ENCODE data around the gene SLC6A8.

DNA sequence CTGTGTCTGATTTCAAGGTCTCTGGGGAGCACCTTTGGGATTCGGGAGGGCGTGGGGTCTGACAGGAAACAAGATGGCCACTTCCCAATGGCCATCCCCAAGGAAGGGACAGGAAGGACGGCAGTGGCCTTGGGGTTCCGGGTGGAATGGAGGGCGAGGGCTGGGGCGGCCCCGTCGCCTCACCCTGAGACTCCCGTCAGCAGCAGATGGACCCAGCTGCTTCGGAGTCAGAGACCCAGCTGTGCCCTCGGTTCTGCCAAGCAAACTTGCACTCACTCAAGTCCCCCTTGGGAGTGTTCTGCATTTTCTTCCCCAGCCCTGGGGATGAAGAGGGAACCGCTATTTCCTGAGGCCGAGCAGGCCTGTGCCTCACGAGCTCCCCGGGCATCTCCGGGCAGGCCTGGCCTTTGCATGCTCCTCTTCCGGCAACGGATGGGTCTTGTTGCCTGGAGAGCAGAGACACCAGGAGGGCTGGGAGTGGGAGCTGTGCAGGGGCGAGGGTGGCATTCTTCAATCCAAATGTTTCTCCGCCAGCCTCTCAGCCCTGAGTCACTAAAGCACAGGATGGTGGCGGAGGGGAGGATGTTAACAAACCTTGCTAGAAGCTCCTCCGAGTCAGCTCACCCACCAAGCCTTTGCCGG lies 47.6 kb upstream of the SLC6A8 start:
- TF ChIP-seq, protein P1, sequence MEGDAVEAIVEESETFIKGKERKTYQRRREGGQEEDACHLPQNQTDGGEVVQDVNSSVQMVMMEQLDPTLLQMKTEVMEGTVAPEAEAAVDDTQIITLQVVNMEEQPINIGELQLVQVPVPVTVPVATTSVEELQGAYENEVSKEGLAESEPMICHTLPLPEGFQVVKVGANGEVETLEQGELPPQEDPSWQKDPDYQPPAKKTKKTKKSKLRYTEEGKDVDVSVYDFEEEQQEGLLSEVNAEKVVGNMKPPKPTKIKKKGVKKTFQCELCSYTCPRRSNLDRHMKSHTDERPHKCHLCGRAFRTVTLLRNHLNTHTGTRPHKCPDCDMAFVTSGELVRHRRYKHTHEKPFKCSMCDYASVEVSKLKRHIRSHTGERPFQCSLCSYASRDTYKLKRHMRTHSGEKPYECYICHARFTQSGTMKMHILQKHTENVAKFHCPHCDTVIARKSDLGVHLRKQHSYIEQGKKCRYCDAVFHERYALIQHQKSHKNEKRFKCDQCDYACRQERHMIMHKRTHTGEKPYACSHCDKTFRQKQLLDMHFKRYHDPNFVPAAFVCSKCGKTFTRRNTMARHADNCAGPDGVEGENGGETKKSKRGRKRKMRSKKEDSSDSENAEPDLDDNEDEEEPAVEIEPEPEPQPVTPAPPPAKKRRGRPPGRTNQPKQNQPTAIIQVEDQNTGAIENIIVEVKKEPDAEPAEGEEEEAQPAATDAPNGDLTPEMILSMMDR (conservative IDR thresholded peaks at IDR 0.05; ENCODE audit: low read length) = no peak
- TF ChIP-seq EZH2phosphoT487 (IDR thresholded peaks at IDR 0.05; ENCODE audit: borderline replicate concordance, low read depth, low read length) = no peak
